IMR-90 (cell line): ENCODE measurements around the gene DYNLL2. TPM values are rescaled to one million over a fixed set of nuclear protein-coding genes. Genes with fewer than 3 reads are reported as not detected.

ENCODE experiments used
- ATAC-seq: fragments of 200-7000 bp; cut with Tn5 transposase; 2 replicates; pipeline ENCODE4 v1.9.1; 2020; ENCODE audit warnings: low read depth, mild to moderate bottlenecking, moderate library complexity
- BruUV-seq: library from RNA; stranded (reverse); fragments of 400-500 nt; replicated peaks from 2 replicates; lab custom pipeline; 2021; lab: Mats Ljungman, UMichigan
- CTCF ChIA-PET: fragments of 300-600 bp; formaldehyde crosslinking; extraction: SDS; loops from one replicate; lab custom pipeline; 2021; ENCODE audit warnings: antibody characterized with exemption; lab: Yijun Ruan, JAX
- POLR2A ChIA-PET: fragments of 300-600 bp; sonication (Branson Sonifier 250); formaldehyde crosslinking; loops from one replicate; lab custom pipeline; 2022; ENCODE audit warnings: antibody characterized with exemption; ENCODE audit not compliant: unreplicated experiment; lab: Charles Lee
- DNase-seq: peaks from one replicate; pipeline ENCODE4 v3.0.0; 2013
- H2AFZ ChIP-seq: replicated peaks from 2 replicates; pipeline ENCODE3; 2013; ENCODE audit warnings: low read length, mild to moderate bottlenecking; ENCODE audit not compliant: poor library complexity
- H2AK5ac ChIP-seq: 2 replicates; pipeline ENCODE4 v1.6.1; 2013; ENCODE audit warnings: low read depth, low read length, inconsistent platforms
- H2AK9ac ChIP-seq: replicated peaks from 2 replicates; pipeline ENCODE3; 2013; ENCODE audit warnings: mild to moderate bottlenecking, low read depth, low read length, moderate library complexity; ENCODE audit not compliant: poor library complexity
- H2BK120ac ChIP-seq: 2 replicates; pipeline ENCODE4 v1.6.1; 2013; ENCODE audit warnings: low read depth, low read length, inconsistent platforms
- H2BK15ac ChIP-seq: 3 replicates; pipeline ENCODE4 v1.6.1; 2013; ENCODE audit warnings: low read depth, low read length, inconsistent platforms
- H2BK20ac ChIP-seq: 2 replicates; pipeline ENCODE4 v1.6.1; 2013; ENCODE audit warnings: low read depth, mild to moderate bottlenecking, inconsistent platforms, low read length, moderate library complexity
- H2BK5ac ChIP-seq: 2 replicates; pipeline ENCODE4 v1.6.1; 2013; ENCODE audit warnings: mild to moderate bottlenecking, low read depth, low read length, inconsistent platforms; ENCODE audit not compliant: poor library complexity, severe bottlenecking
- H3K14ac ChIP-seq: replicated peaks from 2 replicates; pipeline ENCODE4 v1.6.1; 2013; ENCODE audit warnings: low read depth, low read length, inconsistent platforms
- H3K18ac ChIP-seq: 2 replicates; pipeline ENCODE4 v1.6.1; 2013; ENCODE audit warnings: low read depth, low read length, control low read depth
- H3K23ac ChIP-seq: 2 replicates; pipeline ENCODE4 v1.6.1; 2013; ENCODE audit warnings: low read depth, low read length, inconsistent platforms
- H3K27ac ChIP-seq: 2 replicates; pipeline ENCODE4 v1.5.1; 2013; ENCODE audit warnings: mild to moderate bottlenecking, control low read depth, low read length; ENCODE audit not compliant: insufficient read depth
- H3K27me3 ChIP-seq: 2 replicates; pipeline ENCODE4 v1.6.1; 2013; ENCODE audit warnings: low read length; ENCODE audit not compliant: control insufficient read depth, insufficient read depth
- H3K36me3 ChIP-seq: 2 replicates; pipeline ENCODE4 v1.6.1; 2013; ENCODE audit warnings: low read length, mixed read lengths; ENCODE audit not compliant: control insufficient read depth, insufficient read depth
- H3K4ac ChIP-seq: 2 replicates; pipeline ENCODE4 v1.6.1; 2013; ENCODE audit warnings: low read depth, low read length, inconsistent platforms
- H3K4me1 ChIP-seq: 2 replicates; pipeline ENCODE4 v1.6.1; 2013; ENCODE audit warnings: low read length, mixed read lengths; ENCODE audit not compliant: control insufficient read depth, insufficient read depth
- H3K4me2 ChIP-seq: 2 replicates; pipeline ENCODE4 v1.6.1; 2013; ENCODE audit warnings: low read depth, mild to moderate bottlenecking, control low read depth, low read length, moderate library complexity
- H3K4me3 ChIP-seq: 2 replicates; pipeline ENCODE4 v1.5.1; 2013; ENCODE audit warnings: low read depth, mild to moderate bottlenecking, control low read depth, low read length, moderate library complexity; ENCODE audit not compliant: insufficient read depth
- H3K56ac ChIP-seq: 2 replicates; pipeline ENCODE4 v1.6.1; 2013; ENCODE audit warnings: low read length, inconsistent platforms; ENCODE audit not compliant: insufficient read depth; ENCODE audit errors: extremely low read depth
- H3K79me1 ChIP-seq, 2 experiments: 2 replicates each; pipeline ENCODE4 v1.6.1; 2013; ENCODE audit warnings: low read length in 2 of 2, inconsistent platforms in 1 of 2, low read depth in 1 of 2
- H3K9ac ChIP-seq: 2 replicates; pipeline ENCODE4 v1.6.1; 2013; ENCODE audit warnings: low read depth, low read length, control low read depth
- H3K9me1 ChIP-seq: 2 replicates; pipeline ENCODE4 v1.6.1; 2013; ENCODE audit warnings: low read length, inconsistent platforms; ENCODE audit not compliant: insufficient read depth
- H3K9me3 ChIP-seq: 2 replicates; pipeline ENCODE4 v1.6.1; 2013; ENCODE audit warnings: low read length; ENCODE audit not compliant: control insufficient read depth, insufficient read depth
- H4K20me1 ChIP-seq: 2 replicates; pipeline ENCODE4 v1.6.1; 2013; ENCODE audit warnings: low read length, inconsistent platforms; ENCODE audit not compliant: insufficient read depth
- H4K5ac ChIP-seq: 2 replicates; pipeline ENCODE4 v1.6.1; 2013; ENCODE audit warnings: mild to moderate bottlenecking, low read depth, low read length, control low read depth
- H4K8ac ChIP-seq, 2 experiments: 2 replicates each; pipeline ENCODE4 v1.6.1; 2013; ENCODE audit warnings: low read depth in 2 of 2, low read length in 2 of 2, control low read depth in 1 of 2, inconsistent platforms in 1 of 2
- H4K91ac ChIP-seq: 2 replicates; pipeline ENCODE4 v1.6.1; 2013; ENCODE audit warnings: low read depth, low read length, inconsistent platforms; ENCODE audit not compliant: insufficient read depth
- CEBPB ChIP-seq: IDR thresholded peaks from 2 replicates; pipeline ENCODE4 v1.6.1; 2012; ENCODE audit warnings: low read depth, low read length, improper control_type of control experiment
- MAZ ChIP-seq: IDR thresholded peaks from 2 replicates; pipeline ENCODE4 v1.6.1; 2012; ENCODE audit warnings: low read depth, mild to moderate bottlenecking, low read length, improper control_type of control experiment, moderate library complexity, borderline replicate concordance
- MXI1 ChIP-seq: IDR thresholded peaks from 2 replicates; pipeline ENCODE4 v1.6.1; 2012; ENCODE audit warnings: low read depth, mild to moderate bottlenecking, low read length, moderate library complexity, borderline replicate concordance
- SMC3 ChIP-seq: fragments of 150-350 bp; IDR thresholded peaks from 2 replicates; pipeline ENCODE4 v1.6.1; 2016; ENCODE audit warnings: low read depth, mild to moderate bottlenecking, antibody characterized with exemption, low read length, moderate library complexity
- WGBS, 2 experiments: methylation state at CpG; one replicate each; pipeline versions ENCODE4 v1.1.5 to v1.1.7; 2013; ENCODE audit warnings: missing lambda C conversion rate in 2 of 2; ENCODE audit not compliant: insufficient read length in 1 of 2; ENCODE audit errors: extremely low coverage in 2 of 2; 5-methylcytosine and 5-hydroxymethylcytosine counted together
- dilution Hi-C: fragments of 300-500 bp; cut with HindIII; formaldehyde crosslinking; loops from one replicate; pipeline ENCODE4 v1.14.3; 2018; ENCODE audit warnings: low sequenced_read_pairs; ENCODE audit not compliant: unreplicated experiment
- in situ Hi-C: fragments of 300-500 bp; cut with MboI; formaldehyde crosslinking; loops from 3 replicates; pipeline ENCODE4 v1.14.3; 2019; ENCODE audit warnings: low sequenced_read_pairs, inconsistent platforms, mixed read lengths
- intact Hi-C: fragments of 100-400 bp; cut with micrococcal nuclease; formaldehyde crosslinking; loops from 2 replicates; pipeline ENCODE4 v1.10.0; 2022
- polyA plus RNA-seq, 3 experiments: library from polyadenylated mRNA; depleted of rRNA; stranded (reverse); fragments of >200 nt; gene quantifications; 2 replicates each; pipeline ENCODE4 v1.2.3, GENCODE V29; 2012; ENCODE audit warnings: low replicate concordance in 1 of 3
- total RNA-seq: library from RNA; depleted of rRNA; stranded (reverse); fragments of >200 nt; gene quantifications from 2 replicates; pipeline ENCODE4 v1.2.3, GENCODE V29; 2012
- TF ChIP-seq, protein P1 (sequence below): conservative IDR thresholded peaks from 2 replicates; pipeline ENCODE4 v1.5.1; 2012; ENCODE audit warnings: mild to moderate bottlenecking, low read depth, low read length, improper control_type of control experiment

Gene DYNLL2
- total and polyA plus RNA-seq, 2 of the 4 experiments (the other 2 are of a cell fraction): 9.1 to 14.2 TPM

DNA sequence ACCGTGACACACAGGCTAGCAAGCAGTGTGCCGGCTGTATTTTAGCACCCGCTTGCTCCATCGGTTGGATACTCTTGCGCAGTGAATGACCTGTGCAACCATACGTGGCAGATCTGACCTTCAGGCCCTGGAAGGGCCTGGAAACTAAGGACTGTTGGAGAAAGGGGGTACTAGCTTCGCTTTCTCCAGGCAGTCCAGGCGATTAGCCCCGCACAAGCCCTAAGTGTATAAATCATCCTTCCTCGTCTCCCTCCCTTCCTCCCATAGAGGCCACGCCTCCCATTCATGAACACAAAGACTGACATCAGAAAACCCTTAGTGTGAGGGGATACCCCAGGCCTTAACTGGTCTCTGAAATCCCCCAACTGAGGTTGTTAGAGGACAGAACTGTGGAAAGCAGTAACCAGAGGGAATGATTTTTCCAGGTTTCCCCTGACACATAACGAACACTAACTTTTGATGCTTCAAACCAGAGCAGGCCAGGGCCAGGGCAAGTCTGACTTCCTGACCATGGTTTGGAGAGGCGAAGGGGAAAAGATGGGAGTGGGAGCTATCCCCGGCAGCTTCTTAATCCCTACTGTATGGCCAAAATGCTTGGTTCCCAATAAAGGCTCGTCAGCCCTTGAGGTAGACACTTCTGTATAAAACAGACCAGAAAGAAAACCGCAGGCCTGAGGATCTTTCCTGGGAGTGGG is 1.4 kb upstream of the DYNLL2 start:
- H3K18ac ChIP-seq: no peak overlapping the region
- no peak overlapping the region for H3K4me2 ChIP-seq
- H2BK5ac ChIP-seq: no peak overlapping the region
- no peaks in the 10 kb centered on the region for H3K9me3 ChIP-seq
- WGBS, 2 experiments: 80% methylated on average over 1 of the region's 16 CpGs; no CpG with 5 or more reads in 1 of the 2 experiments
- DNase-seq: no peak
- intact Hi-C loops: no loop called here
- no peak overlapping the region for H3K56ac ChIP-seq
- dilution Hi-C loops: no loop called here
- no peak overlapping the region for H3K14ac ChIP-seq
- peaks cover 0 to 31% of the 10 kb centered on the region in 2 experiments; a peak in 2 of 4 replicates for H3K79me1 ChIP-seq
- no peak overlapping the region for H2BK20ac ChIP-seq
- peaks cover 31% of the 10 kb centered on the region for H4K20me1 ChIP-seq
- H3K9me1 ChIP-seq: peaks cover 22% of the 10 kb centered on the region
- ChIA-PET POLR2A (no interaction called here), CTCF (no interaction called here)
- no peak for TF ChIP-seq MXI1
- TF ChIP-seq, protein P1, sequence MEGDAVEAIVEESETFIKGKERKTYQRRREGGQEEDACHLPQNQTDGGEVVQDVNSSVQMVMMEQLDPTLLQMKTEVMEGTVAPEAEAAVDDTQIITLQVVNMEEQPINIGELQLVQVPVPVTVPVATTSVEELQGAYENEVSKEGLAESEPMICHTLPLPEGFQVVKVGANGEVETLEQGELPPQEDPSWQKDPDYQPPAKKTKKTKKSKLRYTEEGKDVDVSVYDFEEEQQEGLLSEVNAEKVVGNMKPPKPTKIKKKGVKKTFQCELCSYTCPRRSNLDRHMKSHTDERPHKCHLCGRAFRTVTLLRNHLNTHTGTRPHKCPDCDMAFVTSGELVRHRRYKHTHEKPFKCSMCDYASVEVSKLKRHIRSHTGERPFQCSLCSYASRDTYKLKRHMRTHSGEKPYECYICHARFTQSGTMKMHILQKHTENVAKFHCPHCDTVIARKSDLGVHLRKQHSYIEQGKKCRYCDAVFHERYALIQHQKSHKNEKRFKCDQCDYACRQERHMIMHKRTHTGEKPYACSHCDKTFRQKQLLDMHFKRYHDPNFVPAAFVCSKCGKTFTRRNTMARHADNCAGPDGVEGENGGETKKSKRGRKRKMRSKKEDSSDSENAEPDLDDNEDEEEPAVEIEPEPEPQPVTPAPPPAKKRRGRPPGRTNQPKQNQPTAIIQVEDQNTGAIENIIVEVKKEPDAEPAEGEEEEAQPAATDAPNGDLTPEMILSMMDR: no peak
- no peak for TF ChIP-seq SMC3
- TF ChIP-seq CEBPB: no peak
- no peak for TF ChIP-seq MAZ
- peaks cover 10% of the 10 kb centered on the region for H3K27me3 ChIP-seq
- no peak overlapping the region for H3K9ac ChIP-seq
- peak overlapping the region; percentile 89 for H2AFZ ChIP-seq
- H3K4me1 ChIP-seq: peaks cover 11% of the 10 kb centered on the region
- no peak overlapping the region for H4K5ac ChIP-seq
- no peak for ATAC-seq
- H4K91ac ChIP-seq: no peak overlapping the region
- no peak overlapping the region for H3K27ac ChIP-seq
- H4K8ac ChIP-seq: peak overlapping the region; percentile 93 to 100; a peak in 2 of 4 replicates
- in situ Hi-C loops: no loop called here
- BruUV-seq: no TSS peak
- peaks cover 9% of the 10 kb centered on the region for H3K36me3 ChIP-seq
- no peak overlapping the region for H2BK15ac ChIP-seq
- H3K4ac ChIP-seq: no peak overlapping the region
- H3K4me3 ChIP-seq: no peak overlapping the region
- no peak overlapping the region for H2BK120ac ChIP-seq
- H2AK5ac ChIP-seq: no peak overlapping the region
- no peak overlapping the region for H3K23ac ChIP-seq
- H2AK9ac ChIP-seq: no peak overlapping the region
